WTC11 (cell line): ENCODE measurements around the gene FGR. TPM values are rescaled to one million over a fixed set of nuclear protein-coding genes. Genes with fewer than 3 reads are reported as not detected.
"Not testable (repeated sequence)": the region's sequence is repeated elsewhere in the genome, so short reads cannot be mapped to it uniquely, and the experiment has no call there.

ENCODE experiments used
- ATAC-seq: fragments of 200-7000 bp; cut with Tn5 transposase; 2 replicates; pipeline ENCODE4 v1.10.0; 2021; ENCODE audit warnings: mild to moderate bottlenecking, moderate library complexity
- CTCF ChIA-PET: fragments of 300-600 bp; sonication (Branson Sonifier 250); formaldehyde crosslinking; loops from one replicate; lab custom pipeline; 2021; ENCODE audit warnings: antibody characterized with exemption; lab: Charles Lee
- POLR2A ChIA-PET: fragments of 350-600 bp; sonication (Branson Sonifier 250); formaldehyde crosslinking; loops from one replicate; lab custom pipeline; 2021; ENCODE audit warnings: antibody characterized with exemption; lab: Charles Lee
- DNase-seq: peaks from one replicate; pipeline ENCODE4 v3.0.0; 2021; ENCODE audit warnings: low spot score
- H3K27ac Mint-ChIP-seq: 2 replicates; pipeline ENCODE4 v1.8.0; 2021; ENCODE audit warnings: mixed read lengths
- H3K27me3 Mint-ChIP-seq: 2 replicates; pipeline ENCODE4 v1.8.0; 2021; ENCODE audit warnings: low read depth, mild to moderate bottlenecking, moderate library complexity, mixed read lengths
- H3K36me3 Mint-ChIP-seq: 2 replicates; pipeline ENCODE4 v1.8.0; 2021; ENCODE audit warnings: mixed read lengths
- H3K4me1 Mint-ChIP-seq: 2 replicates; pipeline ENCODE4 v1.8.0; 2022; ENCODE audit warnings: mixed read lengths
- H3K4me3 Mint-ChIP-seq: 2 replicates; pipeline ENCODE4 v1.8.0; 2021; ENCODE audit warnings: mild to moderate bottlenecking, moderate library complexity, mixed read lengths
- H3K9me3 Mint-ChIP-seq: 2 replicates; pipeline ENCODE4 v1.8.0; 2021; ENCODE audit warnings: mixed read lengths
- EMX1 ChIP-seq: fragments of 250-450 bp; sonication (Bioruptor Pico); IDR thresholded peaks from 2 replicates; pipeline ENCODE4 v1.8.0; 2021; ENCODE audit warnings: mild to moderate bottlenecking
- ESRRA ChIP-seq: sonication (generic); formaldehyde crosslinking; IDR thresholded peaks from 2 replicates; pipeline ENCODE4 v1.8.1; 2022; ENCODE audit warnings: mild to moderate bottlenecking, missing genetic modification reagents, borderline replicate concordance
- FOXJ3 ChIP-seq: sonication (generic); formaldehyde crosslinking; IDR thresholded peaks from 2 replicates; pipeline ENCODE4 v1.9.0; 2021; ENCODE audit warnings: missing genetic modification reagents, mild to moderate bottlenecking, borderline replicate concordance
- GTF2I ChIP-seq: fragments of 250-450 bp; sonication (Bioruptor Pico); conservative IDR thresholded peaks from 2 replicates; pipeline ENCODE4 v1.4.0; 2021; ENCODE audit warnings: mild to moderate bottlenecking
- HMGA2 ChIP-seq: fragments of 250-450 bp; sonication (Bioruptor Pico); IDR thresholded peaks from 2 replicates; pipeline ENCODE4 v1.4.0; 2021; ENCODE audit warnings: mild to moderate bottlenecking, moderate library complexity
- IRF2 ChIP-seq: sonication (generic); formaldehyde crosslinking; IDR thresholded peaks from 2 replicates; pipeline ENCODE4 v1.8.0; 2022; ENCODE audit warnings: low read depth, missing genetic modification reagents, borderline replicate concordance
- JAZF1 ChIP-seq: fragments of 250-450 bp; sonication (Bioruptor Pico); IDR thresholded peaks from 2 replicates; pipeline ENCODE4 v1.9.0; 2021; ENCODE audit warnings: moderate library complexity, mild to moderate bottlenecking, inconsistent platforms
- JUN ChIP-seq: sonication (generic); formaldehyde crosslinking; IDR thresholded peaks from 2 replicates; pipeline ENCODE4 v1.8.0; 2023; ENCODE audit warnings: mild to moderate bottlenecking, missing genetic modification reagents
- MXD4 ChIP-seq: fragments of 250-450 bp; sonication (Bioruptor Pico); IDR thresholded peaks from 2 replicates; pipeline ENCODE4 v1.8.0; 2021; ENCODE audit warnings: mild to moderate bottlenecking, moderate library complexity, borderline replicate concordance
- NFYB ChIP-seq: sonication (generic); formaldehyde crosslinking; conservative IDR thresholded peaks from 2 replicates; pipeline ENCODE4 v1.8.0; 2022; ENCODE audit warnings: low read depth, missing genetic modification reagents
- NR2C2 ChIP-seq: sonication (generic); formaldehyde crosslinking; IDR thresholded peaks from 2 replicates; pipeline ENCODE4 v1.8.0; 2022; ENCODE audit warnings: mild to moderate bottlenecking, missing genetic modification reagents
- RORB ChIP-seq: fragments of 250-450 bp; sonication (Bioruptor Pico); IDR thresholded peaks from 2 replicates; pipeline ENCODE4 v1.9.0; 2021; ENCODE audit warnings: mild to moderate bottlenecking
- SMAD4 ChIP-seq: sonication (generic); formaldehyde crosslinking; IDR thresholded peaks from 2 replicates; pipeline ENCODE4 v1.8.0; 2022; ENCODE audit warnings: mild to moderate bottlenecking, missing genetic modification reagents
- ZNF317 ChIP-seq: sonication (generic); formaldehyde crosslinking; IDR thresholded peaks from 2 replicates; pipeline ENCODE4 v1.8.1; 2023; ENCODE audit warnings: low read depth, mild to moderate bottlenecking, moderate library complexity, missing genetic modification reagents, borderline replicate concordance
- ZNF671 ChIP-seq: fragments of 250-450 bp; sonication (Bioruptor Pico); IDR thresholded peaks from 2 replicates; pipeline ENCODE4 v1.8.0; 2021; ENCODE audit warnings: mild to moderate bottlenecking
- total RNA-seq: library from RNA; stranded (reverse); gene quantifications from 3 replicates; pipeline ENCODE4 v1.2.3, GENCODE V29; 2021
- TF ChIP-seq, protein P1 (sequence below): fragments of 250-450 bp; sonication (Bioruptor Pico); IDR thresholded peaks from 2 replicates; pipeline ENCODE4 v2.1.2; 2022; ENCODE audit warnings: mild to moderate bottlenecking, moderate library complexity
- TF ChIP-seq, protein P2 (sequence below): fragments of 250-450 bp; sonication (Bioruptor Pico); IDR thresholded peaks from 2 replicates; pipeline ENCODE4 v1.9.0; 2021; ENCODE audit warnings: mild to moderate bottlenecking
- TF ChIP-seq, protein P3 (sequence below): sonication (generic); formaldehyde crosslinking; IDR thresholded peaks from 2 replicates; pipeline ENCODE4 v1.8.1; 2023; ENCODE audit warnings: mild to moderate bottlenecking, missing genetic modification reagents, moderate library complexity
- TF ChIP-seq, protein P4 (sequence below): sonication (generic); formaldehyde crosslinking; IDR thresholded peaks from 2 replicates; pipeline ENCODE4 v1.8.1; 2022; ENCODE audit warnings: low read depth, mild to moderate bottlenecking, moderate library complexity, missing genetic modification reagents, borderline replicate concordance

The FGR gene
- total RNA-seq, 1 experiment from 2014 or later, result 0.77 TPM

DNA sequence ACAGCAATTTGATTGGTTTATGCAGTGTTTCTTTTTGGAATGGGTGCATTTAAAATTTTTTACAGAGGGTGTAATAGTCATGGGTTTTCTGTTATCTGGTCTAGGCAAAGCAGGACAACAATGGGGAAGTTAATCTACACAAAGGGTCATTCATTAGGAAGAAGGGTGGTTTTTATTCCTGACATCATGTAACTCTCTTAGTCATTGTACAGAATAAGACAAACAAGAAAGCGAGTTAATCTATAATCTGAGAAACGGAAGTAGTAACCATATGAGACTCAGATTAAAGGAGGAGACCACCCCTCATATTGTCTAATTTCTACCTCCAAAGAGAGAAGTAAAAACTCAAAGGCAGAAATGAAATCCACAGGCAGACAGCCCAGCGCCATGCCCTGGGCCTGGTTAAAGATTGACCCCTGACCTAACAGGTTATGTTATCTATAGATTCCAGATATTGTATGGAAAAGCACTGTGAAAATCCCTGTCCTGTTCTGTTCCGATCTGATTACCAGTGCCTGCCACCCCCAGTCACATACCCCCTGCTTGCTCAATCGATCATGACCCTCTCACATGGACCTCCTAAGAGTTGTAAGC is 47.5 kb upstream of the FGR start:
- DNase-seq, result no peak

DNA sequence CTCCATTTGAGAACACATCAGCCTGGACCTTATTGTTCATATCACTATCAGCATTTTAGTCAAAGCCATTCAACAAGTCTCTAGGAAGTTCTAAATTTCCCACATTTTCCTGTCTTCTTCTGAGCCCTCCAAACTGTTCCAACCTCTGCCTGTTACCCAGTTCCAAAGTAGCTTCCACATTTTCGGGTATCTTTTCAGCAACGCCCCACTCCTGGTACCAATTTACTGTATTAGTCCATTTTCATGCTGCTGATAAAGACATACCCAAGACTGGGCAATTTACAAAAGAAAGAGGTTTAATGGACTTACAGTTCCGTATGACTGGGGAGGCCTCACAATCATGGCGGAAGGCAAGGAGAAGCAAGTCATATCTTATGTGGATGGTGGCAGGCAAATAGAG is 46.6 kb upstream of the FGR start:
- H3K36me3 Mint-ChIP-seq, result peaks cover 25% of the 10 kb centered on the region

More for the DNA sequence above, 47.5 kb upstream of the FGR start:
- ChIA-PET CTCF (interaction anchor here (1.0 to 1.3 kb wide), 2 partner anchors 10 to 13 kb away, joined by 3 read pairs; partner anchors contain the start of gene IFI6), POLR2A (no interaction called here)
- Mint-ChIP-seq H3K9me3 (peaks cover 52% of the 10 kb centered on the region), H3K27ac (no peak overlapping the region), H3K27me3 (peaks cover 14% of the 10 kb centered on the region), H3K36me3 (peaks cover 25% of the 10 kb centered on the region), H3K4me1 (peaks cover 8% of the 10 kb centered on the region; the same call in 1 of the 2 replicates), H3K4me3 (no peak overlapping the region)
- no peak for TF ChIP-seq EMX1 (CRISPR knock-in tag)
- TF ChIP-seq IRF2, result no peak
- no peak for TF ChIP-seq ZNF671 (CRISPR knock-in tag)
- no peak for TF ChIP-seq JUN (CRISPR knock-in tag)
- TF ChIP-seq, protein P1, sequence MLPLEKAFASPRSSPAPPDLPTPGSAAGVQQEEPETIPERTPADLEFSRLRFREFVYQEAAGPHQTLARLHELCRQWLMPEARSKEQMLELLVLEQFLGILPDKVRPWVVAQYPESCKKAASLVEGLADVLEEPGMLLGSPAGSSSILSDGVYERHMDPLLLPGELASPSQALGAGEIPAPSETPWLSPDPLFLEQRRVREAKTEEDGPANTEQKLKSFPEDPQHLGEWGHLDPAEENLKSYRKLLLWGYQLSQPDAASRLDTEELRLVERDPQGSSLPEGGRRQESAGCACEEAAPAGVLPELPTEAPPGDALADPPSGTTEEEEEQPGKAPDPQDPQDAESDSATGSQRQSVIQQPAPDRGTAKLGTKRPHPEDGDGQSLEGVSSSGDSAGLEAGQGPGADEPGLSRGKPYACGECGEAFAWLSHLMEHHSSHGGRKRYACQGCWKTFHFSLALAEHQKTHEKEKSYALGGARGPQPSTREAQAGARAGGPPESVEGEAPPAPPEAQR (CRISPR knock-in tag), result no peak
- no peak for TF ChIP-seq GTF2I (CRISPR knock-in tag)
- no peak for TF ChIP-seq MXD4 (CRISPR knock-in tag)
- TF ChIP-seq HMGA2 (CRISPR knock-in tag), result no peak
- no peak for TF ChIP-seq ZNF317 (CRISPR knock-in tag)
- no peak for TF ChIP-seq SMAD4 (CRISPR knock-in tag)
- TF ChIP-seq JAZF1 (CRISPR knock-in tag), result no peak
- TF ChIP-seq, protein P2, sequence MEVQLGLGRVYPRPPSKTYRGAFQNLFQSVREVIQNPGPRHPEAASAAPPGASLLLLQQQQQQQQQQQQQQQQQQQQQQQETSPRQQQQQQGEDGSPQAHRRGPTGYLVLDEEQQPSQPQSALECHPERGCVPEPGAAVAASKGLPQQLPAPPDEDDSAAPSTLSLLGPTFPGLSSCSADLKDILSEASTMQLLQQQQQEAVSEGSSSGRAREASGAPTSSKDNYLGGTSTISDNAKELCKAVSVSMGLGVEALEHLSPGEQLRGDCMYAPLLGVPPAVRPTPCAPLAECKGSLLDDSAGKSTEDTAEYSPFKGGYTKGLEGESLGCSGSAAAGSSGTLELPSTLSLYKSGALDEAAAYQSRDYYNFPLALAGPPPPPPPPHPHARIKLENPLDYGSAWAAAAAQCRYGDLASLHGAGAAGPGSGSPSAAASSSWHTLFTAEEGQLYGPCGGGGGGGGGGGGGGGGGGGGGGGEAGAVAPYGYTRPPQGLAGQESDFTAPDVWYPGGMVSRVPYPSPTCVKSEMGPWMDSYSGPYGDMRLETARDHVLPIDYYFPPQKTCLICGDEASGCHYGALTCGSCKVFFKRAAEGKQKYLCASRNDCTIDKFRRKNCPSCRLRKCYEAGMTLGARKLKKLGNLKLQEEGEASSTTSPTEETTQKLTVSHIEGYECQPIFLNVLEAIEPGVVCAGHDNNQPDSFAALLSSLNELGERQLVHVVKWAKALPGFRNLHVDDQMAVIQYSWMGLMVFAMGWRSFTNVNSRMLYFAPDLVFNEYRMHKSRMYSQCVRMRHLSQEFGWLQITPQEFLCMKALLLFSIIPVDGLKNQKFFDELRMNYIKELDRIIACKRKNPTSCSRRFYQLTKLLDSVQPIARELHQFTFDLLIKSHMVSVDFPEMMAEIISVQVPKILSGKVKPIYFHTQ (CRISPR knock-in tag), result no peak
- TF ChIP-seq NFYB (CRISPR knock-in tag), result no peak
- no peak for TF ChIP-seq FOXJ3 (CRISPR knock-in tag)
- no peak for TF ChIP-seq RORB (CRISPR knock-in tag)
- TF ChIP-seq NR2C2 (CRISPR knock-in tag), result no peak
- TF ChIP-seq, protein P3, sequence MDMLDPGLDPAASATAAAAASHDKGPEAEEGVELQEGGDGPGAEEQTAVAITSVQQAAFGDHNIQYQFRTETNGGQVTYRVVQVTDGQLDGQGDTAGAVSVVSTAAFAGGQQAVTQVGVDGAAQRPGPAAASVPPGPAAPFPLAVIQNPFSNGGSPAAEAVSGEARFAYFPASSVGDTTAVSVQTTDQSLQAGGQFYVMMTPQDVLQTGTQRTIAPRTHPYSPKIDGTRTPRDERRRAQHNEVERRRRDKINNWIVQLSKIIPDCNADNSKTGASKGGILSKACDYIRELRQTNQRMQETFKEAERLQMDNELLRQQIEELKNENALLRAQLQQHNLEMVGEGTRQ (CRISPR knock-in tag), result no peak
- TF ChIP-seq, protein P4, sequence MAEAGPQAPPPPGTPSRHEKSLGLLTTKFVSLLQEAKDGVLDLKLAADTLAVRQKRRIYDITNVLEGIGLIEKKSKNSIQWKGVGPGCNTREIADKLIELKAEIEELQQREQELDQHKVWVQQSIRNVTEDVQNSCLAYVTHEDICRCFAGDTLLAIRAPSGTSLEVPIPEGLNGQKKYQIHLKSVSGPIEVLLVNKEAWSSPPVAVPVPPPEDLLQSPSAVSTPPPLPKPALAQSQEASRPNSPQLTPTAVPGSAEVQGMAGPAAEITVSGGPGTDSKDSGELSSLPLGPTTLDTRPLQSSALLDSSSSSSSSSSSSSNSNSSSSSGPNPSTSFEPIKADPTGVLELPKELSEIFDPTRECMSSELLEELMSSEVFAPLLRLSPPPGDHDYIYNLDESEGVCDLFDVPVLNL, result no peak
- TF ChIP-seq ESRRA (CRISPR knock-in tag), result no peak
- ATAC-seq, result no peak

DNA sequence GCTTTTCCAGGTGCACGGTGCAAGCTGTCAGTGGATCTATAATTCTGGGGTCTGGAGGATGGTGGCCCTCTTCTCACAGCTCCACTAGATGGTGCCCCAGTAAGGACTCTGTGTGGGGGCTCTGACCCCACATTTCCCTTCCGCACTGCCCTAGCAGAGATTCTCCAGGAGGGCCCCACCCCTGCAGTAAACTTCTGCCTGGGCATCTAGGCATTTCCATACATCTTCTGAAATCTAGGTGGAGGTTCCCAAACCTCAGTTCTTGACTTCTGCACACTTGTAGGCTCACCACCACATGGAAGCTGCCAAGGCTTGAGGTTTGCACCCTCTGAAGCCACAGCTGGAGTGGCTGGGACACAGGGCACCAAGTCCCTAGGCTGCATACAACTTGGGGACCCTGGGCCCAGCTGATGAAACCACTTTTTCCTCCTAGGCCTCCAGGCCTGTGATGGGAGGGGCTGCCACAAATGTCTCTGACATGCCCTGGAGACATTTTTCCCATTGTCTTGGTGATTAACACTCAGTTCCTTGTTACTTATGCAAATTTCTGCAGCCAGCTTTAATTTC is 45.3 kb upstream of the FGR start:
- DNase-seq, POLR2A ChIA-PET, H3K27ac Mint-ChIP-seq, ATAC-seq, H3K4me3 Mint-ChIP-seq, H3K4me1 Mint-ChIP-seq: not testable (repeated sequence)
- H3K27me3 Mint-ChIP-seq, result peaks cover 14% of the 10 kb centered on the region
- CTCF ChIA-PET, result interaction anchor here (1.0 kb wide), 1 partner anchor 11 kb away, joined by 3 read pairs; no protein-coding TSS in a partner anchor
- peaks cover 25% of the 10 kb centered on the region for H3K36me3 Mint-ChIP-seq
- H3K9me3 Mint-ChIP-seq, result peaks cover 52% of the 10 kb centered on the region

More for the DNA sequence above, 46.6 kb upstream of the FGR start:
- ATAC-seq, DNase-seq, H3K4me1 Mint-ChIP-seq, H3K27ac Mint-ChIP-seq, POLR2A ChIA-PET, H3K4me3 Mint-ChIP-seq: not testable (repeated sequence)
- Mint-ChIP-seq H3K27me3 (peaks cover 14% of the 10 kb centered on the region), H3K9me3 (peaks cover 52% of the 10 kb centered on the region)
- CTCF ChIA-PET, result interaction anchor here (1.0 kb wide), 1 partner anchor 12 kb away, joined by 3 read pairs; no protein-coding TSS in a partner anchor
